Astrocyte of the spinal cord (primary cell): ENCODE results near the gene WFDC12.

Experiments
- DNase-seq: peaks from one replicate; pipeline ENCODE4 v3.0.0; 2011; ENCODE audit warnings: low read depth, low spot score
- H3K4me3 ChIP-seq: 2 replicates; pipeline ENCODE4 v1.5.1; 2011; ENCODE audit warnings: low read depth, mild to moderate bottlenecking, low read length, moderate library complexity
- in situ Hi-C: cut with HindIII; loops from 2 replicates; pipeline ENCODE4 v1.10.0; 2017; ENCODE audit warnings: low sequenced_read_pairs
- TF ChIP-seq, protein P1 (sequence below): IDR thresholded peaks from 2 replicates; pipeline ENCODE4 v1.5.1; 2012; ENCODE audit warnings: low read depth, mild to moderate bottlenecking, low read length, inconsistent platforms

Gene WFDC12

DNA sequence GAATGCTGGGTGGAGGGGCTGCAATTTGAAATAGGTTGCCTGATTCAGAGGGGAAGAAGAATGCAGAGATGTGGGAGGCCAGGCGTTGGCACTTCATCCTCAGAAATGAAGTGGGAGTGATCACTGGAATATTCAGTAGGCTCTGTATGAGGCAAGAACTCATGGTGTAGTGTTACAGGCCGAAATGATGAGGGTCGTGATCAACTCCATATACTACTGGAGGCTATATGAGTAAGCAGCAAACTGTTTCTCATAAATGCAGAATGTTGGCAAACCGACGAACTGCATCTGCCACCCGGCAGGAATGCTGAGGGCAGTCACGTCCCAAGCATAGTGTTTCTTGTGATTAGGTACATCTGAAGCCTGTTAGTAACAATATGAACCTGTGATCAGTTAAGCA is 36.0 kb downstream of the WFDC12 start:
- in situ Hi-C loops, result no loop called here
- DNase-seq, result peak; percentile 45

DNA sequence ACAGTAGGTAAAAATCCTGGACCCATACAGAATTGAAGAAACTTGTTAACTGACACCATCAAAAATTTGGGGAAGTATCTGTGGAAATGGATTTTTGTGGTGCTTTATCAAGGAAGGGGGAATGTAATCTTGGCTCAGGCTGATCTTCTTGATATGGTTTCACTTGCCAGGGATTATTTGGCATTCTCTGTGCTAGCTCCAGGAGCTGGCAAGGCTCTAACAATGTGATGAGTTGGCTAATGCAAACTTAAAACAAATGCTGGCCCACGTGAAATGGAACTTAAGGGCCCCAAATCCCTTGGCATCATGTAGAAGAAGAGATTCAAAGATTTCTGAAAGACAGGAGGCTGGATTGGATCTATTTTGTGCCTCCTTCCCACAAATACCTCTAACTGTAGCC is 36.5 kb downstream of the WFDC12 start:
- in situ Hi-C loops, result no loop called here
- no peak overlapping the region for H3K4me3 ChIP-seq
- TF ChIP-seq, protein P1, sequence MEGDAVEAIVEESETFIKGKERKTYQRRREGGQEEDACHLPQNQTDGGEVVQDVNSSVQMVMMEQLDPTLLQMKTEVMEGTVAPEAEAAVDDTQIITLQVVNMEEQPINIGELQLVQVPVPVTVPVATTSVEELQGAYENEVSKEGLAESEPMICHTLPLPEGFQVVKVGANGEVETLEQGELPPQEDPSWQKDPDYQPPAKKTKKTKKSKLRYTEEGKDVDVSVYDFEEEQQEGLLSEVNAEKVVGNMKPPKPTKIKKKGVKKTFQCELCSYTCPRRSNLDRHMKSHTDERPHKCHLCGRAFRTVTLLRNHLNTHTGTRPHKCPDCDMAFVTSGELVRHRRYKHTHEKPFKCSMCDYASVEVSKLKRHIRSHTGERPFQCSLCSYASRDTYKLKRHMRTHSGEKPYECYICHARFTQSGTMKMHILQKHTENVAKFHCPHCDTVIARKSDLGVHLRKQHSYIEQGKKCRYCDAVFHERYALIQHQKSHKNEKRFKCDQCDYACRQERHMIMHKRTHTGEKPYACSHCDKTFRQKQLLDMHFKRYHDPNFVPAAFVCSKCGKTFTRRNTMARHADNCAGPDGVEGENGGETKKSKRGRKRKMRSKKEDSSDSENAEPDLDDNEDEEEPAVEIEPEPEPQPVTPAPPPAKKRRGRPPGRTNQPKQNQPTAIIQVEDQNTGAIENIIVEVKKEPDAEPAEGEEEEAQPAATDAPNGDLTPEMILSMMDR, result no peak
- no peak for DNase-seq

More for the DNA sequence above, 36.0 kb downstream of the WFDC12 start:
- TF ChIP-seq, protein P1, result no peak
- no peak overlapping the region for H3K4me3 ChIP-seq

DNA sequence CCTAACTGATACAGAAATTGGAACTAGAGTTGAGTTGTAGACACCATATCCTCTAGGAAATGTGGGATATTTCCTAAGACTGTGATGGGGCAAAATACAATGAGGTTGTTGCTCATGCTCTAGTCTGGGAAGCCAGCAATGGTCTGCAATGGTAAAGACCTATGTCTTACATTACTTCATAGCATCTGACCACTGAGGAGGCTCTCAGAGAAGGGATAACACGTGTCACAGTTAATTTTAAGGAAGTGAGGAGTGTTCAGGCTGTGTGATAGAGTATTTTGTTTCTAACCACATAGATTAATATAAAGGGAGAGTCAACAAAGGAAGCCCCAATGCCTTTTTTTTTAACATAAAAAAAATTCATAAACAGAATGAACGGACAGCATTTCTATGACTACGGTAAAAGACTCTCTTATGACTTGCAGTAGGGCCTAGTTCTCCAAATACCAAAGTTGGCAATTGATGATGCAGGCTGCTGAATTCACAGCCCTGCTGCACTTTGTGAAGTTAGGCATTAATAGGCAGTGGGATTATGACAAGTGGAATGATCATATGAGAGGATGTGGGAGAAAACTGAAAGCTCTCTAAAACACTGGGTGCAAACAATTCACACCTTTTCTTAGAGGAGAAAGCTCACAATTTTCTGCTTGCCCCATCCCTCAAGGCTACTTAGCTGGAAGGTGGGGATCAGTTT is 37.0 kb downstream of the WFDC12 start:
- in situ Hi-C loops, result no loop called here
- TF ChIP-seq, protein P1, result no peak
- no peak overlapping the region for H3K4me3 ChIP-seq
- no peak for DNase-seq

DNA sequence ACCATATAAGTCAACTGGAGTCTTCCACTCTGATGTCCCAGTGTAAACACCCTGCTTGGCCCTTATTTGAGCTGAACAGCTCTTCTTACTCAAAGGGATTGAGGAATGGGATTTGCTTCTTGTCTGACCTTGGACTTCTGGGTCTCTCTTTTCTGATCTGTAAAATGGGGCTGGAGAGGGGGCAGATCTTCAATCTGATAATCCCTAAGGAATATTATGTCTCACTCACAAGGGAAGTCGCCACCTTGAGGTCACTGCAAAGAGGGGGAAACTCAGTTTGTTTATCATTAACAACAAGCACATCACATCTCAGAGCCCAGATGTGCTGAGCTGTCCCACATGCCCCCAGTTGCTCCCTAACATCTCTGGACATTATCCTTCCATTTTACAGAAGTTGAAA is 38.4 kb downstream of the WFDC12 start:
- H3K4me3 ChIP-seq, result no peak overlapping the region
- in situ Hi-C loops, result no loop called here
- DNase-seq, result no peak

DNA sequence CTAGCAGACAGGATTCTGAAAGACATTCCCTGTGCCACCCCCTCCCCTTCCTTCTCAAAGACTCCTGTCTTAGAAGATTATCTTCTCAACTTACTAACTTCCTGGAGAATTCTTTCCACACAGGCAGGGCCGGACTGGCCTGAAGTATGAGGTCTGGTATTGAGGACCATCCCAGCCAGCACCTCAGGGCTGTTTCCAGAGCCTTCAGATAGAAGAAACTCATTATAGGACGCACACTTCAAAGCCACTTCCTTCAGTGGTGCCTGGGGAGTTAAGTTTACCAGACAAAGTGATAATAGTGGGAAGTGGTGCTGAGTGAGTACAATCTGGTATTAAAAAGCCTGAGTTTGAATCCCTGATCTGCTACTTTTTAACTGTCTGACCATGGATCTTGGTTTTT is 39.0 kb downstream of the WFDC12 start:
- TF ChIP-seq, protein P1, result no peak
- no peak overlapping the region for H3K4me3 ChIP-seq
- in situ Hi-C loops, result no loop called here
- no peak for DNase-seq

More for the DNA sequence above, 38.4 kb downstream of the WFDC12 start:
- TF ChIP-seq, protein P1, result no peak

DNA sequence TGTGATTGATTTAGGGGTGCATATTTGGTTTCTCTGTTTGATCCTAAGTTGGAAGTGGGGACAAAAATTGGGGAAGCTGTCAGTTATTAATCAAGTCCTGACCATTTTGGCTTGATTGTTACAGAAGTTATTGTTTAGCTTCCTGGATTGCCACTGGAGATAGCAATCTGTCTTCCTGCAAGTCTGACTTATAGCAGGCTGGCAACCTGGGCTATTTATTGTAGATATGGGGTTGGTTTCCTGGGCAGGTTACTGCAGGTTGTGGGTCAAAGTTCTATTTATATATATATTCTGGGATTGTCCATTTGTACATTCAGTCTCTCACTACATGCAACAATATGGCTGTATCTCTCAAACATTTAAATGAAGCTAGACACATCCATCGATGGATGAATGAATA is 41.1 kb downstream of the WFDC12 start:
- TF ChIP-seq, protein P1, result no peak
- in situ Hi-C loops, result no loop called here
- DNase-seq, result no peak
- no peak overlapping the region for H3K4me3 ChIP-seq
